Stimulated activated CD8-positive, alpha-beta memory T cell treated with anti-CD3 and anti-CD28 coated beads, Interleukin-12 subunit alpha, Interleukin-12 subunit beta, amount 100 ng/mL, for 1 hour (primary cell): ENCODE measurements around the gene CDK5RAP1.
A peak's percentile ranks its signal among the peaks of the same experiment; 100 is the strongest.
"Not testable (repeated sequence)": the region's sequence is repeated elsewhere in the genome, so short reads cannot be mapped to it uniquely, and the experiment has no call there.

Experiments used
- DNase-seq: peaks from one replicate; pipeline ENCODE4 v3.0.0-alpha.2; 2020; ENCODE audit warnings: low read depth

CDK5RAP1 gene, protein sequence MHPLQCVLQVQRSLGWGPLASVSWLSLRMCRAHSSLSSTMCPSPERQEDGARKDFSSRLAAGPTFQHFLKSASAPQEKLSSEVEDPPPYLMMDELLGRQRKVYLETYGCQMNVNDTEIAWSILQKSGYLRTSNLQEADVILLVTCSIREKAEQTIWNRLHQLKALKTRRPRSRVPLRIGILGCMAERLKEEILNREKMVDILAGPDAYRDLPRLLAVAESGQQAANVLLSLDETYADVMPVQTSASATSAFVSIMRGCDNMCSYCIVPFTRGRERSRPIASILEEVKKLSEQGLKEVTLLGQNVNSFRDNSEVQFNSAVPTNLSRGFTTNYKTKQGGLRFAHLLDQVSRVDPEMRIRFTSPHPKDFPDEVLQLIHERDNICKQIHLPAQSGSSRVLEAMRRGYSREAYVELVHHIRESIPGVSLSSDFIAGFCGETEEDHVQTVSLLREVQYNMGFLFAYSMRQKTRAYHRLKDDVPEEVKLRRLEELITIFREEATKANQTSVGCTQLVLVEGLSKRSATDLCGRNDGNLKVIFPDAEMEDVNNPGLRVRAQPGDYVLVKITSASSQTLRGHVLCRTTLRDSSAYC

GRCh38 chr20:33401184-33401920 lies at the start of gene CDK5RAP1:
Gene CDK5RAP1 (minus strand): TSS chr20:33401519. CDS start chr20:33397064, 4,455 bp downstream.
- peak; percentile 73 for DNase-seq

- DNase-seq: no peak
These were observed 49.5 kb upstream of the CDK5RAP1 start for GRCh38 chr20:33450867-33451266.

DNA sequence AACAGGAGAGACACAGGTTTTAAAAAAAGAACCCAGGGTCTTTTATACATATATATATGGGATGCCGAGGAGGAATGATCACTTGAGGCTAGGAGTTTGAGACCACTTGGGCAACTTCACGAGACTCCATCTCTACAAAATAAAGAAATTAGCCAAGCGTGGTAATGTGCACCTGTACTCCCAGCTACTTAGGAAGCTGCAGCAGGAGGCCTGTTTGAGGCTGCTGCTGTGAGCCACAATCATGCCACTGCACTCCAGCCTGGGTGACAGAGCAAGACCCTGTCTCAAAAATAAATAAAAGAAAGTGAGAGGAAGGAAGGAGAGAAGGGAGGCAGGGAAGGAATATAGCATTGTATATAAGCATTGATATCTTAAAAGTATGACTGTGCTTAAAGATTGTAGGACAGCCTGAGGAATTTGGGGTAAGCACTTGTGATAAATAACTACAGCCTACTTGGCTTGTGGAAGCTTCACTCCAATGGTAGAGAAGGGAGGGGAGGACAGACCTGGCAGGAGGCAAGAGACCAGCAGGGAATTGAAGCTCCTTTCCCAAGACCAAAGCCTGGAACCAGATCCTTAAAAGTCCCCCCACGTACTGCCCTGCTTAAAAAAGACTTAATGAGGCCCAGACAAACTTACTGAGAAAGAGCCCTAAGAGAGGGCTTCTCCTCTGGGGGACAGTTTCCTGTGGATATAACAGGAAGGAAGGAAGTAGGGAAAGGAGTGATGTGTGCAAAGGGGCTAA lies 44.7 kb upstream of the CDK5RAP1 start:
- DNase-seq: no peak

DNA sequence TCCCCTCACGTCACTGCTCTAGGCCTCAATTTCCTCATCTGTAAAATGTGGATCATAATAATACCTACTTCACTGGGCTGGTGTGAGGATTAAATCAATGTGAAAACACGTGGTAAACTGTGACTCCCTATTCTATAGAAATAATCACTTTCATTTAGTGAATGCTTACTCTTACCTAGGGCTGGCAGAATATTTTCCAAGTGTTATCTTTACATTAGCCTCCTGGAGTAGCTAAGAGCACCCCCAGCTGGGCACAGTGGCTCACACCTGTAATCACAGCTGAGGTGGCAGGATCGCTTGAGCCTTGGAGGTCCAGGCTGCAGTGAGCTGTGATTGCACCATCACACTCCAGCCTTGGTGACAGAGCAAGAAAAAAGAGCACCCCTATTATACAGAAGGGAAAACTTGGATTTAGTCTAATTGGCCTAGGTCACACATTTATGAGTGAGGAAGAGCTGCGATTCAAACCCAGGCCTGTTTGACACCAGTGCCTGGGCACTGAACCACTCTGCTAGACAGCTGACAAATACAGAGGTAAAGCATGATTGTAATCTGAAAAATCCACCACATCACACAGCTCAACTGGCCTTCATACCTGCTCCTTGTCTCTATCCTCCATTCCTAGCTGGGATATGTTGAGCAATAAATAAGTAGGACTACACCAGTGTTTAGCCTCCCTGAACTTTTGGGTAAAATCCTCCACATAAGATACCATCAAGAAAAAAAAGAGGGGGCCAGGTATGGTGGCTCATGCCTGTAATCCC lies 43.7 kb upstream of the CDK5RAP1 start:
- no peak for DNase-seq

- peak; percentile 77 for DNase-seq
These were observed 42.4 kb upstream of the CDK5RAP1 start, which contains the start of gene SNTA1 for GRCh38 chr20:33443512-33444239. Gene SNTA1 (minus strand): TSS chr20:33443763. CDS start chr20:33443620, 143 bp downstream.

DNA sequence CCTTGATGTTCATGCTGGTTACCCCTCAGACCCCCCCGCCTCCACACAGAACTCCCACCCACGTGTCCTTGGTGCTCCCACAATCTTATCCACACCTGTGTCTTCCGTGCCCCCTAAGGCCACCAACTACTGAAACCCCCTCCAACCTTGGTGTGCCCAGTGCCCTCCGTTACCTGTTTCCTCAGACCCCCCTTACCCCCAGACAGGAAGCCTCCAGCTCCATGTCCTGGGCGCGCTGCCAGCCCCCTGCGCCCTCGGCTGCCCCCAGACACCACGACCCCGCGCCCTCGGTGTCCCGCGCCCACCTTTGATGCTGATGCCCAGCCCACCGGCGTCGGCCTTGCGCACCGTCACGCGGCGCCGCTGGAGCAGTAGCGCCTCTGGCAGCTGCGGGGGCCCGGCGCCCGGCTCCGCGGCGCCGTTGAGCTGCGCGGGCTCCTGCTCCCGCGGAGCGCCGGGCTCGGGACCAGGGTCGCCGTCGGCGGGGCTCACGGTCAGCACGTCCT lies 41.7 kb upstream of the CDK5RAP1 start:
- DNase-seq: no peak

GRCh38 chr20:33442136-33443005 lies 41.1 kb upstream of the CDK5RAP1 start:
- no peak for DNase-seq

DNA sequence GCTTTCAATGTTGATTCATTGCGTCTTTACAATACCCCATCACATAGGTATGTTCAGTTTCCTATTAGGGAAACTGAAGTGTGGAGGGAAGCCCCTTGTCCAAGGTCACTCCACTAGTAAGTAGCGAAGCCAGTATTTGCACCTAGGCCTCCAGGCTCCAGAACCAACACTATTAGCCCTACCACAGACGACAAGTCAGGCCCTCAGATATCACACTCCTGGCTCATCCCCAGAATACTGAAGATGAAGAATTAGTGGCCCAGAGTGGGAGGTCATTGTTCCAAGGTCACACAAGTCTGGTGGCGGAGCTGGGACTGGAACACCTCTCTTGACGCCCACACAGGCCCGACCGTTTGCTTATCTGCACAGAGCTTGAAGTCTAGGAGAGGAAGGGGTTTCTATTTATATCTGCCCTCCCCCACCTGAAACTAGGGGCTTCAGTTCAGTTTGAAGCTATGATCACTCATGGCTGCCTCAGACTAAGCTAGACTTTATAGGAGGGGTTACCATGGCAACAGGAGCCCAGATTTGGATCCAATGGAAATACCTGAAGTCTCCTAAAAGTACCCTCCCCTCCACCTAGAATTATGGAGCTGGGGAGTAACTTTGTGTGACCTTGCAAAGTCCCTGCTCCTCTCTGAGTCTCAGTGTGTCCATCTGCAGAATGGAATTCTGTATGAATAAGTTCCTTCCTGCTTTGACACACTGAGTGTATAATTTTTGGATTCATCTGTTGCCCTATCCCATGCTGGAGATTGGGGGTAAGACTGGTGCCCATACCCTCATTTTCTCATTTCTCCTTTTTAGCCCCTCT lies 40.0 kb upstream of the CDK5RAP1 start:
- DNase-seq: no peak

DNA sequence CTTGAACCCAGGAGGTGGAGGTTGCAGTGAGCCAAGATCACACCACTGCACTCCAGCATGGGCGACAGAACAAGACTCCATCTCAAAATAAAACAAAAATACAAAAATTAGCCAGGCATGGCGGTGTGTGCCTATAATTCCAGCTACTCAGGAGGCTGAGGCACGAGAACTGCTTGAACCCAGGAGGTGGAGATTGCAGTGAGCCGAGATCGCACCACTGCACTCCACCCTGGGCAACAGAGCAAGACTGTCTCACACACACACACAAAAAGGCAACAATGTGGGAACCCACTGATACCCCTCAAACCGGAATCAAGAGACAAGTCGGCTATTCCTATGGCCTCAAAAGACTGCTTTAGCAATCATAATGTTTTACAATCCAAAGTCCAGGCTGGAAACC lies 39.2 kb upstream of the CDK5RAP1 start:
- DNase-seq: not testable (repeated sequence)

- DNase-seq: no peak
These were observed 37.2 kb upstream of the CDK5RAP1 start for GRCh38 chr20:33438481-33438880.

DNA sequence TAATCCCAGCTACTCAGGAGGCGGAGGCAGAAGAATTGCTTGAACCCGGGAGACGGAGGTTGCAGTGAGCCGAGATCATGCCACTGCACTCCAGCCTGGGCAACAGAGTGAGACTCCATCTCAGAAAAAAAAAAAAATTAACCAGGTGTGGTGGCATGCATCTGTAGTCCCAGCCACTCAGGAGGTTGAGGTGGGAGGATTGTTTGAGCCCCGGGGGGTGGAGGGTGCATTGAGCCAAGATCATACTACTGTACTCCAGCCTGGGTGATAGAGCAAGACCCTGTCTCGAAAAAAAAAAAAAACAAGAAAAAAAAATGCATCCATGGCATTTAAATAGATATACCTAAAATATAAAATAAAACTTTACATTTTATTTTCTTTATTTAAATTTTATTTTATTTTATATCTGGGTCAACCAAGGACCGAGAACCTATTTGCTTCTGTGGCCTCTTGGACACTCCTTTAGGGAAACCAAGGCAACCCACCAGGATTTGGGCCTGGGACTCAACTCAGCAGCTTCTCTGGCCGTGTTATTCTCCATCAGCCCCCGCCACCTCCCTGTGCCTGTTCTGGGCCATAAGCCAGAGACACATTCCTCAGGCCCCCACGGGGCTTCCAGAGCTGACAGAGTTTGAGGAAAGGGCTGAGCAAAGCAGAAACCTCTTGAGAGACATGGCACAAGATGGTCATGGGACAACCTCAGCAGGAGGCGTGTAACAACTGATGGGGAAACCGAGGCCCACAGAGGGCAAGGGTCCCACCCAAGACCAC lies 36.0 kb upstream of the CDK5RAP1 start:
- no peak for DNase-seq

GRCh38 chr20:33434434-33434833 lies 33.1 kb upstream of the CDK5RAP1 start:
- no peak for DNase-seq

- DNase-seq: no peak
These were observed 32.3 kb upstream of the CDK5RAP1 start for GRCh38 chr20:33433465-33434234.

- DNase-seq: no peak
These were observed 30.6 kb upstream of the CDK5RAP1 start for GRCh38 chr20:33431797-33432381.

- DNase-seq: not testable (repeated sequence)
These were observed 22.6 kb upstream of the CDK5RAP1 start for GRCh38 chr20:33423875-33424274.

DNA sequence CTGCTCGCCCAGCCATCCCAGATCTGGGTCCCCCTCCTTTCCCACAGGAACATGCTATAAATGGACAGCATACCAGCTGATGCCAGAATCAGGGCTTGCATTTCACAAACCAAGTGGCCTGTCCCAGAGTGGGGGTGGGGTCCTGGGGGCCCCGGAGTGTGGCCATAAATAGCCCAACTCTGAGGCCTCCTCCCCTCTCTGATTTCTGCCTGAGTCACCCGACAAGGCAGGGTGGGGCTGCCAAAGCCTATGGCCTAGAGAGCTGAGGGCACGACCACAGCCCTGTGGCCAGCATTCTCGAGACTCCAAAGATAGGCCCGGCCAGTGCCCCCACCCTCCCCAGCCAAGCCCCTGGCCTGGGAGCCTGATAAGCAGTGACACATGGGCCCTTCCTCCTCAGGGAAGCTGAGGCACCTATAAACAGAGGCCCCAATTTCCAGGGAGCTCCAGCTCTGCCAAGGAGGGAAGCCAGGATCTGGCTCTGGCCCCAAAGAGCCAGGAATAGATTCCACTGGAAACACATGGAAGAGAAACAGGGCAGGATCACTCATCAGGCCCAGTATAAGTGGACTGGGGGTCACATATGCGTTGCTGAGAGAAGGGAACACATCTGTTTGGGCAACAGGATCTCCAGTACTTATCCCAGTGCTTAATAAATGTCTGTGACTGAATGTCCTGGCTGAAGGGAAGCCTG lies 22.0 kb upstream of the CDK5RAP1 start:
- no peak for DNase-seq
